SU-DHL-6 (cell line): ENCODE measurements around the gene NRN1L.

Experiments used
- CTCF ChIP-seq: fragments of 200-600 bp; sonication (generic); IDR thresholded peaks from one replicate; pipeline ENCODE4 v1.5.1; 2017; ENCODE audit warnings: antibody characterized with exemption, mild to moderate bottlenecking, low read length, moderate library complexity; ENCODE audit not compliant: insufficient read depth, poor library complexity, severe bottlenecking
- EZH2phosphoT487 ChIP-seq: fragments of 200-600 bp; sonication (generic), shearing (Covaris generic); conservative IDR thresholded peaks from 2 replicates; pipeline ENCODE4 v1.6.1; 2018; ENCODE audit warnings: mild to moderate bottlenecking, antibody characterized with exemption, low read length, moderate library complexity, mixed read lengths

GRCh38 chr16:67861877-67862276 is 22.8 kb upstream of the NRN1L start:
- TF ChIP-seq CTCF = no peak
- TF ChIP-seq EZH2phosphoT487 = no peak
